H9 (cell line): ENCODE data around the gene TMEM229B. TPM values are rescaled to one million over a fixed set of nuclear protein-coding genes. Genes with fewer than 3 reads are reported as not detected.

ENCODE experiments used
- DNase-seq: peaks from one replicate; pipeline ENCODE4 v3.0.0-alpha.2; 2017
- H2AFZ ChIP-seq: one replicate; pipeline ENCODE4 v1.6.1; 2013; ENCODE audit warnings: mild to moderate bottlenecking, low read length, control low read depth, moderate library complexity
- H2AK5ac ChIP-seq: 2 replicates; pipeline ENCODE4 v1.6.1; 2013; ENCODE audit warnings: low read length, control low read depth, mixed read lengths; ENCODE audit not compliant: insufficient read length
- H2BK120ac ChIP-seq: one replicate; pipeline ENCODE4 v1.6.1; 2013; ENCODE audit warnings: low read depth, mild to moderate bottlenecking, low read length, control low read depth, inconsistent platforms; ENCODE audit not compliant: poor library complexity, severe bottlenecking
- H2BK12ac ChIP-seq: 2 replicates; pipeline ENCODE4 v1.6.1; 2013; ENCODE audit warnings: low read length, control low read depth, mixed read lengths, low read depth; ENCODE audit not compliant: insufficient read length
- H2BK15ac ChIP-seq: 2 replicates; pipeline ENCODE4 v1.6.1; 2013; ENCODE audit warnings: low read depth, low read length, control low read depth
- H2BK20ac ChIP-seq: one replicate; pipeline ENCODE4 v1.6.1; 2013; ENCODE audit warnings: low read depth, mild to moderate bottlenecking, low read length, control low read depth, inconsistent platforms; ENCODE audit not compliant: poor library complexity, severe bottlenecking
- H2BK5ac ChIP-seq: 2 replicates; pipeline ENCODE4 v1.6.1; 2013; ENCODE audit warnings: low read length, control low read depth, mixed read lengths; ENCODE audit not compliant: insufficient read length
- H3K14ac ChIP-seq: 2 replicates; pipeline ENCODE4 v1.6.1; 2013; ENCODE audit warnings: low read length, control low read depth; ENCODE audit not compliant: insufficient read depth
- H3K18ac ChIP-seq: 2 replicates; pipeline ENCODE4 v1.6.1; 2013; ENCODE audit warnings: low read depth, mild to moderate bottlenecking, mixed read lengths, low read length, control low read depth; ENCODE audit not compliant: insufficient read length
- H3K23ac ChIP-seq: 2 replicates; pipeline ENCODE4 v1.6.1; 2013; ENCODE audit warnings: low read length, control low read depth, mixed read lengths, low read depth; ENCODE audit not compliant: insufficient read length
- H3K23me2 ChIP-seq: 2 replicates; pipeline ENCODE4 v1.6.1; 2013; ENCODE audit warnings: low read depth, mild to moderate bottlenecking, mixed read lengths, low read length, control low read depth; ENCODE audit not compliant: insufficient read length, poor library complexity, severe bottlenecking
- H3K27ac ChIP-seq: 2 replicates; pipeline ENCODE4 v1.5.1; 2013; ENCODE audit warnings: low read length, control low read depth, mixed read lengths, low read depth; ENCODE audit not compliant: insufficient read length
- H3K27me3 ChIP-seq: 2 replicates; pipeline ENCODE4 v1.6.1; 2013; ENCODE audit warnings: low read length, control low read depth, inconsistent platforms; ENCODE audit not compliant: insufficient read depth
- H3K4ac ChIP-seq: 2 replicates; pipeline ENCODE4 v1.6.1; 2013; ENCODE audit warnings: low read depth, mild to moderate bottlenecking, control low read depth, inconsistent platforms, low read length, moderate library complexity
- H3K4me1 ChIP-seq: 2 replicates; pipeline ENCODE4 v1.6.1; 2013; ENCODE audit warnings: low read length, control low read depth, inconsistent platforms; ENCODE audit not compliant: insufficient read depth
- H3K4me2 ChIP-seq: 2 replicates; pipeline ENCODE4 v1.6.1; 2013; ENCODE audit warnings: low read length, control low read depth, mixed read lengths; ENCODE audit not compliant: insufficient read length, insufficient read depth
- H3K56ac ChIP-seq: 2 replicates; pipeline ENCODE4 v1.6.1; 2013; ENCODE audit warnings: low read depth, mild to moderate bottlenecking, mixed read lengths, low read length, control low read depth; ENCODE audit not compliant: insufficient read length
- H3K79me1 ChIP-seq: 2 replicates; pipeline ENCODE4 v1.6.1; 2013; ENCODE audit warnings: low read depth, mild to moderate bottlenecking, moderate library complexity, low read length, control low read depth, inconsistent platforms; ENCODE audit not compliant: insufficient read depth, poor library complexity, severe bottlenecking
- H3K79me2 ChIP-seq: 2 replicates; pipeline ENCODE4 v1.6.1; 2013; ENCODE audit warnings: low read length, control low read depth, inconsistent platforms; ENCODE audit not compliant: insufficient read depth
- H3K9ac ChIP-seq: 2 replicates; pipeline ENCODE4 v1.6.1; 2013; ENCODE audit warnings: low read length, control low read depth, mixed read lengths; ENCODE audit not compliant: insufficient read length; ENCODE audit errors: extremely low read depth
- H3K9me3 ChIP-seq: one replicate; pipeline ENCODE4 v1.6.1; 2013; ENCODE audit warnings: low read depth, low read length, inconsistent platforms; ENCODE audit not compliant: control insufficient read depth
- H3T11ph ChIP-seq: one replicate; pipeline ENCODE4 v1.6.1; 2013; ENCODE audit warnings: mild to moderate bottlenecking, low read length, control low read depth, inconsistent platforms
- H4K20me1 ChIP-seq: one replicate; pipeline ENCODE4 v1.6.1; 2013; ENCODE audit not compliant: control insufficient read depth, insufficient read length, insufficient read depth
- H4K5ac ChIP-seq: 2 replicates; pipeline ENCODE4 v1.6.1; 2013; ENCODE audit warnings: low read depth, mild to moderate bottlenecking, mixed read lengths, low read length, control low read depth; ENCODE audit not compliant: insufficient read length
- H4K8ac ChIP-seq: replicated peaks from 2 replicates; pipeline ENCODE4 v1.6.1; 2013; ENCODE audit warnings: low read length, control low read depth, mixed read lengths, low read depth; ENCODE audit not compliant: insufficient read length
- H4K91ac ChIP-seq: 2 replicates; pipeline ENCODE4 v1.6.1; 2013; ENCODE audit warnings: low read depth, mild to moderate bottlenecking, moderate library complexity, mixed read lengths, low read length, control low read depth; ENCODE audit not compliant: insufficient read length
- H3K27ac Mint-ChIP-seq, 3 experiments: 2 replicates in 2 of 3; 3 replicates in 1 of 3; pipeline ENCODE4 v1.8.0; 2020 to 2021; ENCODE audit warnings: mixed read lengths in 3 of 3, mild to moderate bottlenecking in 1 of 3, moderate library complexity in 1 of 3
- H3K27me3 Mint-ChIP-seq: 2 replicates; pipeline ENCODE4 v1.8.0; 2021; ENCODE audit warnings: low read depth, mild to moderate bottlenecking, moderate library complexity, mixed read lengths
- H3K36me3 Mint-ChIP-seq, 3 experiments: 2 replicates in 2 of 3; 3 replicates in 1 of 3; pipeline ENCODE4 v1.8.0; 2020 to 2021; ENCODE audit warnings: low read depth in 3 of 3, mixed read lengths in 3 of 3; ENCODE audit not compliant: insufficient read depth in 1 of 3
- H3K4me1 Mint-ChIP-seq, 2 experiments: 2 replicates each; pipeline ENCODE4 v1.8.0; 2020; ENCODE audit warnings: mixed read lengths in 2 of 2
- H3K4me3 Mint-ChIP-seq, 2 experiments: 2 replicates in 1 of 2; 3 replicates in 1 of 2; pipeline ENCODE4 v1.8.0; 2020 to 2021; ENCODE audit warnings: mild to moderate bottlenecking in 2 of 2, mixed read lengths in 2 of 2, moderate library complexity in 1 of 2
- H3K9me3 Mint-ChIP-seq, 2 experiments: 2 replicates in 1 of 2; 3 replicates in 1 of 2; pipeline ENCODE4 v1.8.0; 2020; ENCODE audit warnings: mild to moderate bottlenecking in 2 of 2, mixed read lengths in 2 of 2, moderate library complexity in 1 of 2
- WGBS: extraction: QIAGEN DNeasy Blood & Tissue Kit; methylation state at CpG from one replicate; pipeline ENCODE4 v1.1.7; 2013; ENCODE audit warnings: missing lambda C conversion rate, low lambda C conversion rate, mixed read lengths; ENCODE audit not compliant: insufficient read length; ENCODE audit errors: extremely low coverage; 5-methylcytosine and 5-hydroxymethylcytosine counted together
- total RNA-seq: library from RNA; stranded (reverse); gene quantifications from 2 replicates; pipeline ENCODE4 v1.2.1, GENCODE V29; 2021
- TF ChIP-seq, protein P1 (sequence below): fragments of 200-600 bp; sonication (generic); conservative IDR thresholded peaks from 3 replicates; pipeline ENCODE4 v1.8.0; 2021; ENCODE audit warnings: antibody characterized with exemption, mild to moderate bottlenecking

TMEM229B gene
- total RNA-seq, 1 experiment from 2014 or later: 0.24 TPM

DNA sequence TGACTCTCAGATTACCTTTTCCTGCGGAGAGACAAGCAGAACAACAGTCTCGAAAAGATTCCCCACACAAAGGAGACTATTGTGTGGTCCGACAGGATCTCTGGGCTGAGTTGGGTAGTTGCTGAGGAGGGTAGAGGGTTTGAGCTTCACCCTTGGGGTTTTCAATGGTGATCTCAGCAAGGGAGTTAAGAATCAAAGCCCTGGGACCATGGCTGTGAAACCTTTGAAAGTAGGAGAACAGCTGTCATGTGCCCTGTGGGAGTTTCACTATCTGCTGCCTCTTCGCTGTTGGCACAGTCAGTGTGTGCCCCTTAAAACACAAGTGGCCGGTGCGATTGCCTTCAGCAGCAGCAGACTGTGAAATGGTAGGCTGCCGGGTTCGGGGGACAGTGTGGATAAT is 62.4 kb downstream of the TMEM229B start:
- Histone ChIP-seq H3K56ac (no peak overlapping the region), H2BK15ac (no peak overlapping the region), H3K27me3 (no peaks in the 10 kb centered on the region), H3K9ac (no peak overlapping the region), H2BK120ac (no peak overlapping the region), H2BK5ac (no peak overlapping the region), H3K79me1 (no peaks in the 10 kb centered on the region), H2AK5ac (no peak overlapping the region), H3T11ph (no peak overlapping the region), H3K9me3 (no peaks in the 10 kb centered on the region), H4K91ac (no peak overlapping the region), H2BK12ac (no peak overlapping the region), H3K4me1 (peaks cover 2% of the 10 kb centered on the region; the same call in 1 of the 2 replicates), H3K27ac (no peak overlapping the region), H4K8ac (no peak overlapping the region), H3K23me2 (no peaks in the 10 kb centered on the region), H3K79me2 (no peaks in the 10 kb centered on the region), H2AFZ (no peak overlapping the region), H3K18ac (no peak overlapping the region), H3K23ac (no peak overlapping the region), H3K4ac (no peak overlapping the region), H3K14ac (no peak overlapping the region), H2BK20ac (no peak overlapping the region), H3K4me2 (no peak overlapping the region), H4K20me1 (no peaks in the 10 kb centered on the region), H4K5ac (no peak overlapping the region)
- no peaks in the 10 kb centered on the region for H3K36me3 Mint-ChIP-seq
- TF ChIP-seq, protein P1, sequence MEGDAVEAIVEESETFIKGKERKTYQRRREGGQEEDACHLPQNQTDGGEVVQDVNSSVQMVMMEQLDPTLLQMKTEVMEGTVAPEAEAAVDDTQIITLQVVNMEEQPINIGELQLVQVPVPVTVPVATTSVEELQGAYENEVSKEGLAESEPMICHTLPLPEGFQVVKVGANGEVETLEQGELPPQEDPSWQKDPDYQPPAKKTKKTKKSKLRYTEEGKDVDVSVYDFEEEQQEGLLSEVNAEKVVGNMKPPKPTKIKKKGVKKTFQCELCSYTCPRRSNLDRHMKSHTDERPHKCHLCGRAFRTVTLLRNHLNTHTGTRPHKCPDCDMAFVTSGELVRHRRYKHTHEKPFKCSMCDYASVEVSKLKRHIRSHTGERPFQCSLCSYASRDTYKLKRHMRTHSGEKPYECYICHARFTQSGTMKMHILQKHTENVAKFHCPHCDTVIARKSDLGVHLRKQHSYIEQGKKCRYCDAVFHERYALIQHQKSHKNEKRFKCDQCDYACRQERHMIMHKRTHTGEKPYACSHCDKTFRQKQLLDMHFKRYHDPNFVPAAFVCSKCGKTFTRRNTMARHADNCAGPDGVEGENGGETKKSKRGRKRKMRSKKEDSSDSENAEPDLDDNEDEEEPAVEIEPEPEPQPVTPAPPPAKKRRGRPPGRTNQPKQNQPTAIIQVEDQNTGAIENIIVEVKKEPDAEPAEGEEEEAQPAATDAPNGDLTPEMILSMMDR: no peak
- no CpG with 5 or more reads among the region's 8 CpGs for WGBS
- peaks cover 19 to 21% of the 10 kb centered on the region in 2 experiments for H3K4me1 Mint-ChIP-seq
- DNase-seq: no peak
- H3K27ac Mint-ChIP-seq: no peak overlapping the region
- H3K9me3 Mint-ChIP-seq: no peaks in the 10 kb centered on the region
- H3K27me3 Mint-ChIP-seq: no peaks in the 10 kb centered on the region; the same call in 1 of the 2 replicates
- H3K4me3 Mint-ChIP-seq: no peak overlapping the region; a peak in 1 of 5 replicates
